Fibroblast of villous mesenchyme (primary cell): Measurements from ENCODE around the gene CAPN11. TPM values are rescaled to one million over a fixed set of nuclear protein-coding genes. Genes with fewer than 3 reads are reported as not detected.
"Not testable (repeated sequence)": the region's sequence is repeated elsewhere in the genome, so short reads cannot be mapped to it uniquely, and the experiment has no call there.

ENCODE experiments used
- DNase-seq: peaks from one replicate; pipeline ENCODE4 v3.0.0-alpha.2; 2010; ENCODE audit warnings: low read depth
- H3K4me3 ChIP-seq: 2 replicates; pipeline ENCODE4 v1.5.1; 2011; ENCODE audit warnings: low read depth, mild to moderate bottlenecking, low read length
- CTCF ChIP-seq: IDR thresholded peaks from 2 replicates; pipeline ENCODE4 v1.5.1; 2012; ENCODE audit warnings: low read depth, mild to moderate bottlenecking, low read length; ENCODE audit not compliant: insufficient read depth
- total RNA-seq: library from RNA; depleted of rRNA; stranded (reverse); fragments of >200 nt; gene quantifications from 2 replicates; pipeline ENCODE4 v1.2.3, GENCODE V29; 2012

The CAPN11 gene
- total RNA-seq, 1 donor, result not detected

DNA sequence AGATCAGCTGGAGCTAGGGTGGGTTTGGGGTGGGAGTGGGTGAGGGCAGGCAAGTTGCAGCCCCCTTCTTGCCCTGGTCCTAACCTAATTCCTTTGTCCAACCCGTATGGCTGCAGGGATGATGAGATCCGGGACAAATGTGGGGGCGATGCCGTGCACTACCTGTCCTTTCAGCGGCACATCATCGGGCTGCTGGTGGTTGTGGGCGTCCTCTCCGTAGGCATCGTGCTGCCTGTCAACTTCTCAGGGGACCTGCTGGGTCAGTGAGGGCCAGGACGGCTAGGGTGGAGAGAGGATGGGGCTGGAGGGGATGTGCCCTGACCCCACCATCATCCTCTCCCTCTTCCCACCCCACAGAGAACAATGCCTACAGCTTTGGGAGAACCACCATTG is 19.3 kb upstream of the CAPN11 start:
- TF ChIP-seq CTCF, result no peak
- no peak for DNase-seq
- no peak overlapping the region for H3K4me3 ChIP-seq

- no peak overlapping the region for H3K4me3 ChIP-seq
- no peak for TF ChIP-seq CTCF
- DNase-seq, result no peak
Observed at GRCh38 chr6:44142835-44143234, 15.8 kb upstream of the CAPN11 start.

- no peak for DNase-seq
- H3K4me3 ChIP-seq, result no peak overlapping the region
- TF ChIP-seq CTCF, result no peak
Observed at GRCh38 chr6:44143731-44144130, 14.9 kb upstream of the CAPN11 start.

GRCh38 chr6:44144536-44144935 is 14.1 kb upstream of the CAPN11 start:
- not testable (repeated sequence) for H3K4me3 ChIP-seq, DNase-seq

GRCh38 chr6:44145839-44146238 is 12.8 kb upstream of the CAPN11 start:
- TF ChIP-seq CTCF, result no peak
- H3K4me3 ChIP-seq, result no peak overlapping the region
- no peak for DNase-seq

DNA sequence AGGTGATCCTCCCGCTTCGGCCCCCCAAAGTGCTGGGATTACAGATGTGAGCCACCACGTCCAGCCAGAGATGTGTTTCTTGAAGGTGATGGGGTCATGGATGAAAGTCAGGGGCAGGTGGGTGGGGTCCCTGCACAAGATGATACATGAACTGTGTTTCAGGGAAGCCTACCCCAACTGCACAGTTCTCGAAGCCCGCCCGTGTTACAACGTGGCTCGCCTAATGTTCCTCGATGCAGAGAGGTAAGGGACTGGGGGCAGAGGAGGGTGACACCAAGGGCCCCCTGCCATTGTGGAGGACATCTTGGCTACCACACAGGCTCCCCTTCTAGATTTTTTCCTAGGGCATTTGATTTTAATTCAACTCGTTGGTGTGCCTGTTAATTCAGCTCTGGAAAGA is 11.9 kb upstream of the CAPN11 start:
- DNase-seq, result no peak
- TF ChIP-seq CTCF, result no peak
- H3K4me3 ChIP-seq, result no peak overlapping the region

DNA sequence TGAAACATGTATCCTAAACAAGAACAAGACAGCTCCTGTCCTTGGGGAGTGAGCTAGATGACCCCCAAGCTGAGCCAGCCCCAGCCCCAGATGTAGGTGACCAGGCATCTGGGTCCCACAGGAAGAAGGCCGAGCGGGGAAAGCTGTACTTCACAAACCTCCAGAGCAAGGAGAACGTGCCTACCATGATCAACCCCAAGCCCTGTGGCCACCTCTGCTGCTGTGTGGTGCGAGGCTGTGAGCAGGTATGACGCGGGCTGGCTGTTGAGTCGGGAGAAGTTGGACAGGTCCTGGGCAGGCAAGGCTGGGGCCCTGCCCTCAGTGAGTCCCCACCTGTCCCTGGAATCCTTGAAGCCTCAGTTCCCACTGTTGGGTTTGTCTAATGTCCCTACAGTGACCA is 11.4 kb upstream of the CAPN11 start:
- TF ChIP-seq CTCF, result no peak
- H3K4me3 ChIP-seq, result no peak overlapping the region
- no peak for DNase-seq
